ENCODE measurements around the gene GRAMD1B.

The GRAMD1B gene

DNA sequence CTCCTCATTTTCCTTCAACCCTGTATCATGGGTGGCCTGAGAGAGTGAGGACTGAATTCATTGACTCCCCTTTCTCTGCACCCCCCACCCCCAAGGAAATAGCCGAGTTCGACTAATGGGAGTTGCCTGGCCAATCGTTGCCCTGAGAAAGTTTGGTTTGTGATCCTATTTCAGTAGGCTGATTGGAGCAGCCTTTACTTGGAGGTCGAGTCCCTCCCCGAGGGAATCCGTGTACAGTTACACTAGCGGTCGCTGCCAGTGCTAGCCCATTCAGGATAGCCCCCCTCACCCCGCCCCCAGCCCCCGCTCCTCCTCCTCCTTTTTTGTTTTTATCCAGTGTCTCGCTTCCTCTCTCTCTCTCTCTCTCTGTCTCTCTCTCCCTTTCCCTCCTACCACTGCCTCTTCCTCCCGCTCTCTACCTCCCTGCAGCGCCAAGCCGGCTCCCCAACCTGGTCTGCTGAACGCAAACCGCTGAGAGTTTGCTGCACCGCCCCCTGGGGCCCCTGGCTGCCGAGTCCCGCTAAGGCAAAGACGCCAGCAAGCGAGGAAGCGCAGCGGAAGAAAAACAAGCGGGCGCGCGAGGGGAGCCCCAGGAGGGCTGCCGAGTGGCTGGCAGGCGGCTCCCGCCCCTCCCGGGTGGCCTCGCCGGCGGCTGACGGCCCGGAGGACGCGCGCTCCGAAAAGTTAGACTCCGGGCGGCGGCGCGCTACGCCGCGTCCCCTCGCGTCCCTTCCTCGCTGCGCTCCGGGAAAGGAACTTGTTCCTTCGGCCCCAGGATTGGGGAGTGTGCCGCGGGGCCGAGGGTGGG is at the start of gene GRAMD1B:
Gene GRAMD1B, plus strand, starts transcription at position 357 of the 808 bp plus-strand sequence. CDS start 524 bp downstream, outside the sequence.
- peak; percentile 18 to 50 for DNase-seq (ENCODE audit: low read depth in 2 of 2)

DNA sequence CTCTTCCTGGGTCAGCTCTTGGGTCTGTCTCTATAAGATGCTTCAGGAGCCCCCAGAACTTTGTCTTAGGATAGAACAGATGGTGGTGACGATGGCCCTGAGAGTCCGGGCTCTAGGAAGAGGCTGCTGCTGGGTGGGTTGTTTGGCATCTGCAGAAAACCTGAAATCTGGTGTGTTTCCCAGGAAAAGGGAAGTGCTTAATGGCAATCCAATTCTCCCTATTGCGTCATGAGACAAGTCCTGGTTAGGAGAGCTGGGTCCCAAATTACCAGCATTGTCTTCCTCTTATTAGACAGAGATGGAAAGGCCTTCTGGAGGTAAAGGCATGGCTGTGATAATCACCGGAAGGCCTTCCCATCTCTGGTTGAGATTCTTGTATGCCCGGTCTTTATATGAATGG is 48.9 kb upstream of the GRAMD1B start:
- DNase-seq (ENCODE audit: low read depth in 2 of 2), result no peak

DNA sequence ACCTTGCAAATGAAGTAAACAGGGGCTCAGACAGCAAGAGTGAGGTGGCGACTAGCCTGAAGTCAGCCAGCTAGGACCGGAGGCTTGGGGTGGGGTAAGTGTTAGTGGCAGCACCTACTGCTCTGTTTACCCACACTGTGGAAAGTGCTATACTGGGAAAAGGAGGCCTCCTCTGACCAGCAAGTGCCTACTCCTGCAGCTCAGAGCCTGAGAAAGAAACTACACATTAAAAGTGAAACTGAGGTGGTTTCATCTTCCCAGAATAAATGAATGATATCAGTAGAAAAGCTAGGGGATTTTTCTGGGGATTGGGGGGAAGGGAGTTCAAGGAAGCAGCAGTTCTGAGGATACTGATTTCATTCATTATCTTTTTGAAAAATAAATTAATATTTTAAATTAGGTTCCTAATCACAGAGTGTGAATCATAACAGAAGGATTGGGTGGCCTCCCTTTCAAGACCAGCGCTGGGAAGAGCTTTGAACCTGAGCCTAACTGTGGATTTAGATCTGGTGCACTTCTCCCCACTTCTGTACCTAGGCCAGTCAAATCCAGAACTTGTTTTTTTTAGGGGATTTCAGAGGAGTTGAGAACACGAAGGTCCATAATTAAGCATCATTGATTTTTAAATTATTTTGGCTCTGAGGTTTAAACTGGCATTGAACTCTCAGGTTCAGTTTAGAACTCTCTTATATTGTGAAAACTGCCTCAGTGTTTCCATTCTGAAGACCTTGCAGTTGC is 48.1 kb upstream of the GRAMD1B start:
- no peak for DNase-seq (ENCODE audit: low read depth in 2 of 2)

DNA sequence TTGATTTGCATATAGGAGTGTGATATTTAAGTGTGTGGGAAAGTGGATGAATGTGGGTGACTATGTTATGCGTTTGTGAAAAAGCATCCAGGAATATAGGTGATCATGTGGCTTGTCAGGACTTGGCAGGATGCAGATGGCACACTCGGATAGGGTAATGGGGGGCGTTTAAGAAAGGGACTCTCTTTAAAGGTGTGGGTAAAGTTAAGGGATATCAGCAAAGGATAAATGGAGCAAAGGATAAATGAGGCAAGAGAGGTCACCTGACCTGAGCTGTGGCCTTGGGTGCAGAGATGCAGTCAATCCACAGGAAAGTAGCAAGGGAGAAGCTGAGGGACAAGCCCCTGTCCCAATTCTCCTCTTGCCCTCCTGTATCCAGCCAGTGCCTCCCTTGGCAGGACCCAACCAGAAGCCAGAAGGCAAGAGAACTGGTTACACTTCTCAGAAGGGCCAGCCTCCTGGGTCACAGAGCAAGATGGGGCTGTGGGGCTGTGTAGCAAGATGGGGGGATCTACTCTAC is 47.5 kb upstream of the GRAMD1B start:
- no peak for DNase-seq (ENCODE audit: low read depth in 2 of 2)

DNA sequence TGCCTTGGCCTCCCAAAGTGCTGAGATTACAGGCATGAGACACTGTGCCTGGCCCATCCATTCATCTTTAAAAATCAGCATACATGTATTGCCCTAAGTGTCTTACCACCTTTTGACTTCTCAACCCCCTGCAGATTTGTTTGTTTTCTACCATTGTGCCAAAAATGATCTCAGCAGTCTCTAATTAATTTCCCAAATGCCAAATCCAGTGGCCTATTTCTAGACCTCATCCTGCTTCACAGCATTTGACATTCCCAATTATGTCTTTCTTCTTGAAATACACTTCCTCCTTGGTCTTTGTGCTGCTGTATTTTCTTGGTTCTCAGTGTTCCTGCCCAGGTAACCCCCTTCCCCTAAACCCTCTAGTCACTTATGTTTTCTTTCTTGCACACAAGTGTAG is 46.0 kb upstream of the GRAMD1B start:
- no peak for DNase-seq (ENCODE audit: low read depth in 2 of 2)

DNA sequence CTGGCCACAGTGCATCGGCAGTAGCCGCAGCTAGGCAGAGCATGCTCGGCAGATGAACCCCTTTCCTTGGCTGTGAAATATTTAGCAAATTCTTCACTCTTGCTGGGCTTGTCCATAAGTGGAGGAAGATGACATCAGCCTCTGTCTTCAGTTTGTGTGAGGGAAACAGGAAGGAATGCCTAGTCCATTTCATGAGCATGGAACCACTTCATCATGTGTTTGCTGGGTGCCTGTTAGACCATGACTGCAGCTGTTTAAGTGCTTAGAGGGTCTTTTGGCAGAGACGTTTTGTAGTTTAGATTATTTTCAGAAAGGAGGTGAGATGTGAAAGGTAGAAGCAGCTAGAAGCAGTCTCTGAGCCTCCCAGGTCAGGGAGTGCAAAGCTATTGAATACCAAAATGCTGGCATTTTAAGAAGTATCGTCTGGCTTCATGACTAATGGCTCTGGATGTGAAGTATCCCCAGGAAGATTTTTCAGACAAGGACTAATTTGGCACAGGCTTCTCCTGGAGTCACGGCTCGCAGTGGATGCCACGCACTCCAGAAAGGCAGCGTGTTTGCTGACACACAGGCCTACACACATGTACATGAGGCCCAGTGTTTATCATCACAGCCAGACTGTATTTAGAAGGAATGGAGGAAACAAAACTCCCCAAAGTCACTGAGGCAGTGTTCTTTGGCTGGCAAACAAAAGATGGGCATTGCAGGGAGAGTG is 43.1 kb upstream of the GRAMD1B start:
- no peak for DNase-seq (ENCODE audit: low read depth in 2 of 2)

DNA sequence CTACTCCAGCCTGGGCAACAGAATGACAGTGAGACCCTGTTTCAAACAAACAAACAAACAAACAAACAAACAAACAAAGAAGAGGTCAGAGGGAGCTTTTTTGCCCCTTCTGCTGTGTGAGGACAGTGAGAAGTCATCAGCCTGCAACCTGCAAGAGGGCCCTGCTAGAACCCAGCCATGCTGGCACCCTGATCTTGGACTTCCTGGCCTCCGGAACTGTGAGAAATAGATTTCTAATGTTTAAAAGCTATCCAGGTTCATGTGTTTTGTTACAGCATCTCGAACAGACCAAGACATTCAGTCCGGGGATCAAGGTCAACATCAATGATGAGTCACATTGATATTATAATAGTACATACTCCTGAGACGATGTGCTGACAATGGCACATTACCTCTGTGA is 41.4 kb upstream of the GRAMD1B start:
- no peak for DNase-seq (ENCODE audit: low read depth in 2 of 2)

DNA sequence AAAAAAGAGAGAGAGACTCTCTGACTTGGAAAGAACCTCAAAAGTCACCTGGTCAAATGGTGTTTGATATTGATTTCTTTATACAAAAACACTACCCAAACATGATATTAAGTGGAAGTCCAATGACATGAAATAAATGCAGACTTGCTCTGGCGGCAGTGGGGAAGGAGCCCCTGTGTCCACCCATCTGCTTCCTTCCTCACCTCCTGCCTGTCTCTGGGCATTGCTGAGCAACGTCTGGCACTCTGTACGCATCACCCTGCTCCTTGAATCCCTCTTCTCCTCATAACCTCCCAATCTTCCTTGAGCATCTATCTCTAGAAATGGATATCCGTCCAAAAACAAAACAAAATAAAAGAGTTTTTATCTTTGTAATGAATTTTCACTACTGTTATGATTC is 39.9 kb upstream of the GRAMD1B start:
- no peak for DNase-seq (ENCODE audit: low read depth in 2 of 2)

DNA sequence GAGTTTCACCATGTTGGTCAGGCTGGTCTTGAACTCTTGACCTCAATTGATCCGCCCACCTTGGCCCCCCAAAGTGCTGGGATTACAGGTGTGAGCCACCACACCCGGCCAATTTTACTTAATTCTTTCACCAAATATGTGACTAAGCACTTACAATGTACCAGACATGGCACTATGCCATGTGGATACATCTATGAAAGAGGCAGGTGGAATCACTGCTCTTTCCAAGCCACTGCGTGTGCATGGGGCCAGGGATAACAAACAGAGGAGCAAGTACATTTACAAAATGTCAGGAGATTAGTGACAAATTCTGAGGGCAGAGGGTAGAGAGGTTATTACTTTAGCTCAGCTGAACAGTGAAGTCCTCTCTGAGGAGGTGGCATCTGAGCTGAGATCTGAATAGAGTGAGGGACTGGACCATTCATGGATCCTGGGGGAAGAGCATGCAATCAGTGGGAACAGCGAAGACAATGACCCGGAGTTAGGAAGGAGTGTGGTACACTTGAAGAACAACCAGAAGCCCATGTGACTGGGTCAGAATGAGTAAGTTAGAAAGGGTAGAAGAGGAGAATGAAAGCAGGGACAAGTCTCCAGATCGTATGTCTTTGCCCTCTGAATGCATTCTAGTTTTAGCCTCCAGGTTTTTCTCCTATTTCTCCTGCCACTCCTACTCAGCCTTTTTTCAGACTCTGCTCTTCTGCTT is 38.3 kb upstream of the GRAMD1B start:
- DNase-seq (ENCODE audit: low read depth in 2 of 2), result no peak

DNA sequence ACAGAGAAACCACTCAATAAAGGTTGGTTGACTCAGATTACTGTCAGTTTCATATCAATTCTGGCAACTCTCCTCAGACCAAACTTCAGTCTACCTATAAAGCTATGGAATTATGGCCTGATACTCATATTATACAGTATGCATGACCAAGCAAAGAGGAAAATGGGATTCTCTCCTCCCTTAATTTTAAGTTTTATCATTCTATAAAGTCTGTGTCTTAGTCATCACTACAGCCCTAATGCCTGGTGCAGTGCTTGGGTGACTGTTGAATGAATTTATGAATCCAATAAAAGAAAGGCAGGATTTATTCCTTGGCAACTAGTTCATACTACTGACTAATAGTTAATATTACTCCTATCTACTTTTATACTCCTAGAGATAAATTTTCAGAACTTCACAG is 37.6 kb upstream of the GRAMD1B start:
- DNase-seq (ENCODE audit: low read depth in 2 of 2), result no peak

DNA sequence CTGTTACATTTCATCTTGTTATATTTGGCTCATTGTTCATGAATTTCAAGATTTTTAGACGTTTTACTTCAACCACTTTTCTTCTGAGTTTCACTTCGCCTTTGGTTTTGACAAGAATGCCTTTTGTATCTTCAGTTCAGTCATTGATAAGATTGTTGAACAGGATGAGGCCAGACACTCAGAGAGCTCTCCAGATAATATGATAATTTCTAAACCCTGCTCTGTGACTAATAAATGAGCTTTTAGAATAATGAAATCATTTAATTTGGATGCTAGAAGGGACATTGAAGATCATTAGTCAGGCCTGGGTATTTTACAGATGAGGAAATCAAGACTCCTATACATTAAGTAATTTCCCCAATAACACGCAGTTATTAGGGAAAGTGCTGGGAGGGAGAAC is 37.2 kb upstream of the GRAMD1B start:
- DNase-seq (ENCODE audit: low read depth in 2 of 2), result no peak

DNA sequence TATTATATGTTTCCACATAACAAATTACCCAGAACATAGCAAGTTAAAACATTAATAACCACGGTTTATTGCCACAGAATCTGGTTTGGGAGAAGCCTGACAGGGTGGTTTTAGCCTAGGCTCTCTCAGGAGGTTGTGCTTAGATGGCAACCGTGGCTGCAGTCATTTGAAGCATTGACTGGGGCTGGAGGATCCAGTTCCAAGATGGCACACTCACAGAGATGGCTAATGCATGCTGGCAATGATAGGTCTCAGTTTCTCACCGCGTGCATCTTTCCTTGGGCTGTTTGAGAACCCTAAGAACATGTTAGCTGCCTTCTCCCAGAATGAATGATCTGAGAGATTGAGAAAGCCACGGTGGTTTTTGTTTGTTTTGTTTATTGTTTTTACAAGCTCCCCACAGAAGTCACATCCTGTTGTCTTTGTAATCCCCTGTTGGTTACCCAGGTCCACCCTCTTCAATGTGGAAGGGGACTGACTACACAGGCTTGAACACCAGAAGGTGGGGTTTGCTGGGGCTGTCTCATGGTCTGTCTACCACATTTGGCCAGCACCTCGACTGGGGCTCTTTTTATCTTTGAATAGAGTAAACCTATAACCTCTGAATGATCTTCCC is 36.6 kb upstream of the GRAMD1B start:
- no peak for DNase-seq (ENCODE audit: low read depth in 2 of 2)

DNA sequence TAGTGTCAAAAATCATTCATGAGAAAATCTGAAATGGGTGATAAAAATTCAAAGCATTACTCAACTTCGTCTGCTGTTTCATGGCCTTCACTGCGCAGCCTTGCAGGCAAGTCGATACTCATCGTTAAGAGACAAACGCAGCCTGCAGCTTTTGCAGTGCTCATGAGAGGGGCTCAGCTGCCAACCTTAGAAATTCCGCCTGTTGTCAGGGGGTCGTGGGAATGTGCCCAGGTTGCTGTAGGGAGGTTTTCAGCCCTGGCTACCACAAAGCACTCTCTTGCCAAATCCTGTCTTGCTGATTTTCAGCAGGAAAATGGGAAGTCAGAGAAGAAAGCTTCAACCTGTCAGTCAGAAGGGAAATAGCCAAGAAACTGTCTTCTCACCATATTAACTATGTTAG is 25.4 kb upstream of the GRAMD1B start:
- no peak for DNase-seq (ENCODE audit: low read depth in 2 of 2)

DNA sequence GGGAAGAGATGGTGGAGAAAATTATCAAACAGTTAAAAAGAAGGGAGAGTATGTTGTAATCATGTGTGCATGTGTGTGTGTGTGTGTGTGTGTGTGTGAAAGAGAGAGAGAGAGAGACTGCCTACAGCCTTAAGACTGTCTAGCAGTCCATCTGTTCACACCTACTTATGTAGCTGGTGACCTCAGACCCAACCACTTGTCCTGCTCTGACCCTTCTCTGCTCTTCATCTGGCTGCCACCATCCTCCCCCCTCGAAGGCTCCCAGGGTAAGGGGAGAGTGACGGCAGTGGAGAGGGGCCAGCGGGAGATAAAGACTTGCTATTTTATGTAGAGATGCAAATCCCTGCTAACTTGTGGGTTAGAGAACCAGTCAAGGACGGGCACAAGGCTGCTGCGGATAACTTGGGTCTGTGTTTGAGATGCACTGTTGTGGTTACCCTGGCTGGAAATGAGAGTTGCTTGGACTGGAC is 24.9 kb upstream of the GRAMD1B start:
- no peak for DNase-seq (ENCODE audit: low read depth in 2 of 2)

DNA sequence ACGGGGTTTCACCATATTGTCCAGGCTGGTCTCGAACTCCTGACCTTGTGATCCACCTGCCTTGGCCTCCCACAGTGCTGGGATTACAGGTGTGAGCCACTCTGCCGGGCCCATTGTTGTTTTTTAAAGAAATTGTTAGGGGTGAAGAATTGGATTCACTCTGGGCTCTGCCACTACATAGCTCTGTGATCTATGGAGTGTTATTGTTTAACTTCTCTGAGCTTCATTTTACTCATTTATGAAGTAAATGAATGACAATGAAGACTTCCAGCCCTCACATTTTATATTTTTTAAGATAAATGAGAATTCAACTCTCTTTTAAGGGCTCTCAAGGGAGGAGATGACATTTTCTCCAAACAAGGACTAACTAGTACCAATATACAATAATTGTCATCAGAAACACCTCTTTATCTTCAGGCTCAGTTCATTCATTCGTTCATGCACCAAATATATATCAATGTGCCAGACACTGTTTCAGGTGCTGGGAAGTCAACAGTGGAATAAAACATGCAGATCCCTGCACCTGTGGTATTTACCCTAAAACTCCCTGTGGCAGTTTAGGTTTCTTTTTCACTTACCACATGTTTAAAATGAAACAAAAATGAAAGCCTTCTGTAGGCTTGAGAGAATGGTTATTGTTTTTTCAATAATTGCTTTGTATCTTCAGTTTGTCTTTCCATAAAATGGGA is 23.5 kb upstream of the GRAMD1B start:
- DNase-seq (ENCODE audit: low read depth in 2 of 2), result no peak

DNA sequence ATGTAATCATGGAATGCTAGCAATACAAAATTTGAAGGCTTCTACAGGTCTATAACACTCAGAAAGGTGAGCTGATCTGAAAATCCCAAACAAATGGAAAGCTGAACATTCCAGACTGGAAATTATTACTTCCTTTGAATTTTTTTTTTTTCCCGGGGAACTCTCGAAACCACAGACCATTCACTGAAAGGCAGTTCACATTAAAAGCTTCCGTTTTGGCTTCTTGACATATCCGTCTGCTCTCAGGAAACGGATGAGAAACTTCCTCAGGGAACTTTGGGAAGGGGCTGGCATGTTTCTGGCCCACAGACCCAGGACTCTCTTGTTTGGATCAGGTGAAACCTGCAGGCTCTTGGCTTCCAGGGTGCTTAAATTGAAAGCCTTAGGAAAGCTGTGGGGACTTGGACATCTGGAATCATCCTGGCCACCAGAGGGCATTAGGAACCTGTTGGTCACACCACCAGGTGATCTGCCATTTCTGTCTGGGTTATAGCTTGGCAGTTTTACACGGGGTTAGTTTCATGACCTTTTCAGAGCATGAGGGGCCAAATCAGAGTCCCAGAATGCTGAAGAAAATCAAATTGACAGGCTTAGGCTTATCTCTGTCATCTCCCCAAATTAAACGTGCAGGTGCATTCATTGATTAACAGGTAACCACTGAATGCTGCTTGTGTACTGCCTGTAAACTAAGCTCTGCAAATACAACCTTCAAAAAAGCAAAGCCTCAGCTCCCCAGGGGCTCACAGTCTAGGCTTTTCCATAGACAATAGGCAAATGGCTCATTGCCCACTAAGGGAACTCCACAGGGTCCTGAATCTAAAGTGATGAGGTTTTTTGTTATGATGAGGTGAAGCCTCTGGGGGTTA is 22.7 kb upstream of the GRAMD1B start:
- peak; percentile 15 to 33 for DNase-seq (ENCODE audit: low read depth in 2 of 2)

DNA sequence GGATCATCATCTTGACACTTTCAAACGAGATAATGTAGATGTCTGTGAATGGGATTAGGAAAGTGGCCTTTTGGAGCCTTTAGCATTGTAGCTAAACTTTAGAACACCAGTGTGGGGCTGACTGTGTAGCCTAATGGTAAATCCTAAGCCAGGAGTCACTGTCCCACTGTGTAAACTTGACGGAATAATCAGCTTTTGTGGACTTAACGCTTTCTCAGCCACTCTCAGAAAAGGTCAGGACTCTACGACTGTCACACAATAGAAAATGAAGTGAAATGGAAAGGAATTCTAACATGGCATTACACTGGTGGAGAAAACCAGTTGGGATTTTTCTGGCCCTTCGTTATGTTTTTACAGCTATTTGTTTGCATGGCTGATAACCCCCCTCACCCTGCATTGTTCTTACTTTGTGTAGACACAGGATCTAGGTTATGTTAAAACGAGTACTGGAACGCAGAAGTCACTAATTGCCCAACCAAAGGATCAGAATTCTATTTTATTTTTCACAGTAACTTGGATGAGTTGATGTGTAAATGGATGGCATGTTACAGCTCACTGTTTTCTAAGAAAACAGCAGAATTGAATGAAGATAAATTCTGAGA is 22.0 kb upstream of the GRAMD1B start:
- no peak for DNase-seq (ENCODE audit: low read depth in 2 of 2)

DNA sequence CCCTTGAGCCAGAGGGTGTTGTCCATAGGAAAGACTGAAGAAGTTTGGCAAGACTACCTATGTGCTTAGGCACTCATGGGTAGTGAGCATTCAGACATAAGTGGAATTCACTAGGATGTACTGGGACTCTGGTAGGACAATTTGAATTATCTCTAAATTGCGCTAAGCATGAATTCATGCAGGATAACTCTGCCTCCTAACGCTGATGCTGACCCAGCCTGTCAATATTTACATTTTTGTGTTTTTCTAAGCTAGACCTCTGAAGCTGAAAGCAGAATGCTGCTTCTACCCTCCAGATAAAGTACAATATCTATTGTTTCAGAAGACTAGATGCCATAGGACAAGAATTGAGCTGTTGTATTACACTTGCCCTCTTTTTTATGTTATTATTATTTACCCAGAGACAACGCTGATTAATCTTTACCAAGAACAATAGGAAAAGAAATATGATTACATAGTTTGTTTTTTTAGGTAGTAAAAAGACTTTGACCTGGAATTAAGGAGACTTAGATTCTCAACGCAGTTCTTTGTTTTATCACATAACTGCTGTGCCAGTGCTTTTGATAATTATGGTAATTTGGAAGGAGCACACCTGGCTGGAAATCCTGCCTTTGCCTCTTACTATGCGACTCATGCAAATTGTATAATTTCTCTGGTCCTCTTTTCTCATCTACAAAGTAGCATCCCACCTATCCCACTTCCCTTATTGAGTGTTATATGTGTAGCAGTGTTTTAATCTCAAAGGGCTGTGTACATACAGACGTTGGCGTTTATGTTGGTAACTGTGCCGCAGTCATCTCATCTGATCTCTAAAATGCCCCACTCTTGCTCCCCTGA is 21.2 kb upstream of the GRAMD1B start:
- no peak for DNase-seq (ENCODE audit: low read depth in 2 of 2)
